Dendritic cell treated with granulocyte-macrophage colony-stimulating factor and Interleukin-4, amounts not matched to agents 40 ng/mL and 50 ng/mL, for 4 days (primary cell): ENCODE results near the gene GABRR3.
"Not testable (repeated sequence)": the region's sequence is repeated elsewhere in the genome, so short reads cannot be mapped to it uniquely, and the experiment has no call there.

Experiments used
- H3K27ac Mint-ChIP-seq: one replicate; pipeline ENCODE4 v1.8.0; 2022; ENCODE audit warnings: mild to moderate bottlenecking, mixed read lengths
- H3K27me3 Mint-ChIP-seq: one replicate; pipeline ENCODE4 v1.8.0; 2022; ENCODE audit warnings: mild to moderate bottlenecking, mixed read lengths
- H3K36me3 Mint-ChIP-seq: one replicate; pipeline ENCODE4 v1.8.0; 2022; ENCODE audit warnings: low read depth, mixed read lengths
- H3K4me1 Mint-ChIP-seq: one replicate; pipeline ENCODE4 v1.8.0; 2022; ENCODE audit warnings: low read depth, mixed read lengths
- H3K4me3 Mint-ChIP-seq: one replicate; pipeline ENCODE4 v1.8.0; 2022; ENCODE audit warnings: mild to moderate bottlenecking, moderate library complexity, mixed read lengths
- H3K9me3 Mint-ChIP-seq: one replicate; pipeline ENCODE4 v1.8.0; 2022; ENCODE audit warnings: mixed read lengths
- intact Hi-C: fragments of 100-400 bp; cut with micrococcal nuclease; formaldehyde crosslinking; loops from one replicate; pipeline ENCODE4 v1.15.0; 2022

The GABRR3 gene

GRCh38 chr3:98012979-98013378, 22.1 kb downstream of the GABRR3 start:
- intact Hi-C loops: loop anchor here (5.0 kb wide), 2 partner anchors 41 to 111 kb away; partner anchors contain the start of gene RIOX2
- no peaks in the 10 kb centered on the region for H3K27me3 Mint-ChIP-seq
- H3K36me3 Mint-ChIP-seq: no peaks in the 10 kb centered on the region
- peaks cover 26% of the 10 kb centered on the region for H3K4me1 Mint-ChIP-seq
- H3K9me3 Mint-ChIP-seq: no peaks in the 10 kb centered on the region
- H3K4me3 Mint-ChIP-seq: no peak overlapping the region
- peak overlapping the region; percentile 67 for H3K27ac Mint-ChIP-seq

GRCh38 chr3:98010883-98011449, 24.1 kb downstream of the GABRR3 start:
- intact Hi-C loops: loop anchor here (5.0 kb wide), 2 partner anchors 39 to 109 kb away; partner anchors contain the start of gene RIOX2
- not testable (repeated sequence) for H3K36me3 Mint-ChIP-seq, H3K27me3 Mint-ChIP-seq, H3K4me3 Mint-ChIP-seq, H3K27ac Mint-ChIP-seq, H3K9me3 Mint-ChIP-seq
- H3K4me1 Mint-ChIP-seq: peaks cover 26% of the 10 kb centered on the region

GRCh38 chr3:98010194-98010882, 24.8 kb downstream of the GABRR3 start:
- no peaks in the 10 kb centered on the region for H3K9me3 Mint-ChIP-seq
- no peaks in the 10 kb centered on the region for H3K27me3 Mint-ChIP-seq
- H3K4me1 Mint-ChIP-seq: peaks cover 26% of the 10 kb centered on the region
- no peak overlapping the region for H3K27ac Mint-ChIP-seq
- intact Hi-C loops: loop anchor here (5.0 kb wide), 2 partner anchors 38 to 108 kb away; partner anchors contain the start of gene RIOX2
- H3K4me3 Mint-ChIP-seq: no peak overlapping the region
- H3K36me3 Mint-ChIP-seq: no peaks in the 10 kb centered on the region

- intact Hi-C loops: no loop called here
- H3K4me1 Mint-ChIP-seq: peaks cover 20% of the 10 kb centered on the region
- no peak overlapping the region for H3K27ac Mint-ChIP-seq
- no peak overlapping the region for H3K4me3 Mint-ChIP-seq
- no peaks in the 10 kb centered on the region for H3K27me3 Mint-ChIP-seq
- no peaks in the 10 kb centered on the region for H3K36me3 Mint-ChIP-seq
- H3K9me3 Mint-ChIP-seq: no peaks in the 10 kb centered on the region
Observed at GRCh38 chr3:98008855-98009254, 26.3 kb downstream of the GABRR3 start.

- Mint-ChIP-seq H3K9me3 (no peaks in the 10 kb centered on the region), H3K27me3 (no peaks in the 10 kb centered on the region), H3K27ac (no peak overlapping the region), H3K4me3 (no peak overlapping the region), H3K36me3 (no peaks in the 10 kb centered on the region), H3K4me1 (peaks cover 7% of the 10 kb centered on the region)
- intact Hi-C loops: no loop called here
Observed at GRCh38 chr3:98005438-98005837, 29.7 kb downstream of the GABRR3 start.

- H3K4me1 Mint-ChIP-seq: peaks cover 7% of the 10 kb centered on the region
- H3K4me3 Mint-ChIP-seq: no peak overlapping the region
- H3K27ac Mint-ChIP-seq: no peak overlapping the region
- H3K27me3 Mint-ChIP-seq: no peaks in the 10 kb centered on the region
- no peaks in the 10 kb centered on the region for H3K9me3 Mint-ChIP-seq
- H3K36me3 Mint-ChIP-seq: no peaks in the 10 kb centered on the region
- intact Hi-C loops: no loop called here
Observed at GRCh38 chr3:98004721-98005120, 30.4 kb downstream of the GABRR3 start.

GRCh38 chr3:98003306-98003969, 31.7 kb downstream of the GABRR3 start:
- Mint-ChIP-seq H3K27ac (no peak overlapping the region), H3K4me1 (peaks cover 7% of the 10 kb centered on the region), H3K4me3 (no peak overlapping the region)

GRCh38 chr3:98002717-98003116, 32.4 kb downstream of the GABRR3 start:
- Mint-ChIP-seq H3K36me3 (no peaks in the 10 kb centered on the region), H3K9me3 (no peaks in the 10 kb centered on the region), H3K4me3 (no peak overlapping the region), H3K27ac (no peak overlapping the region), H3K4me1 (peaks cover 7% of the 10 kb centered on the region), H3K27me3 (no peaks in the 10 kb centered on the region)
- intact Hi-C loops: no loop called here

More at GRCh38 chr3:98003306-98003969, 31.7 kb downstream of the GABRR3 start:
- no peaks in the 10 kb centered on the region for H3K9me3 Mint-ChIP-seq
- H3K36me3 Mint-ChIP-seq: no peaks in the 10 kb centered on the region
- intact Hi-C loops: no loop called here
- no peaks in the 10 kb centered on the region for H3K27me3 Mint-ChIP-seq

- intact Hi-C loops: no loop called here
- Mint-ChIP-seq H3K4me3 (no peak overlapping the region), H3K27ac (no peak overlapping the region), H3K36me3 (no peaks in the 10 kb centered on the region), H3K4me1 (peaks cover 7% of the 10 kb centered on the region), H3K27me3 (no peaks in the 10 kb centered on the region), H3K9me3 (no peaks in the 10 kb centered on the region)
Observed at GRCh38 chr3:97999994-98000393, 35.1 kb downstream of the GABRR3 start.

GRCh38 chr3:97999103-97999502, 36.0 kb downstream of the GABRR3 start:
- Mint-ChIP-seq H3K4me3 (no peak overlapping the region), H3K9me3 (no peaks in the 10 kb centered on the region), H3K36me3 (no peaks in the 10 kb centered on the region), H3K27ac (no peak overlapping the region), H3K4me1 (peaks cover 7% of the 10 kb centered on the region), H3K27me3 (no peaks in the 10 kb centered on the region)
- intact Hi-C loops: no loop called here

- no peak overlapping the region for H3K4me3 Mint-ChIP-seq
- no peaks in the 10 kb centered on the region for H3K36me3 Mint-ChIP-seq
- H3K9me3 Mint-ChIP-seq: no peaks in the 10 kb centered on the region
- H3K4me1 Mint-ChIP-seq: no peaks in the 10 kb centered on the region
- H3K27me3 Mint-ChIP-seq: no peaks in the 10 kb centered on the region
- no peak overlapping the region for H3K27ac Mint-ChIP-seq
- intact Hi-C loops: no loop called here
Observed at GRCh38 chr3:97996988-97997387, 38.1 kb downstream of the GABRR3 start.

GRCh38 chr3:97994328-97994945, 40.7 kb downstream of the GABRR3 start:
- H3K9me3 Mint-ChIP-seq: no peaks in the 10 kb centered on the region
- intact Hi-C loops: no loop called here
- H3K4me1 Mint-ChIP-seq: peaks cover 17% of the 10 kb centered on the region
- no peaks in the 10 kb centered on the region for H3K36me3 Mint-ChIP-seq
- no peak overlapping the region for H3K4me3 Mint-ChIP-seq
- no peak overlapping the region for H3K27ac Mint-ChIP-seq
- H3K27me3 Mint-ChIP-seq: no peaks in the 10 kb centered on the region

- intact Hi-C loops: no loop called here
- H3K36me3 Mint-ChIP-seq: no peaks in the 10 kb centered on the region
- peaks cover 4% of the 10 kb centered on the region for H3K9me3 Mint-ChIP-seq
- H3K4me3 Mint-ChIP-seq: no peak overlapping the region
- H3K4me1 Mint-ChIP-seq: peaks cover 17% of the 10 kb centered on the region
- H3K27me3 Mint-ChIP-seq: no peaks in the 10 kb centered on the region
- H3K27ac Mint-ChIP-seq: no peak overlapping the region
Observed at GRCh38 chr3:97993526-97993925, 41.6 kb downstream of the GABRR3 start.

- H3K27me3 Mint-ChIP-seq: no peaks in the 10 kb centered on the region
- no peak overlapping the region for H3K4me3 Mint-ChIP-seq
- H3K27ac Mint-ChIP-seq: no peak overlapping the region
- peaks cover 17% of the 10 kb centered on the region for H3K4me1 Mint-ChIP-seq
- H3K9me3 Mint-ChIP-seq: peaks cover 9% of the 10 kb centered on the region
- intact Hi-C loops: no loop called here
- H3K36me3 Mint-ChIP-seq: no peaks in the 10 kb centered on the region
Observed at GRCh38 chr3:97992547-97993173, 42.5 kb downstream of the GABRR3 start.
